ENCODE data around the gene EFNA2.

- no peak for TF ChIP-seq CTCF (conservative IDR thresholded peaks at IDR 0.05; ENCODE audit: low read length)
- TF ChIP-seq EZH2phosphoT487 (IDR thresholded peaks at IDR 0.05; ENCODE audit: borderline replicate concordance): no peak
These were observed 44.7 kb upstream of the EFNA2 start for GRCh38 chr19:1240925-1241324.
